Retina (tissue), 1 donor: ENCODE data around the gene GPD1L.
"Not testable (repeated sequence)": the region's sequence is repeated elsewhere in the genome, so short reads cannot be mapped to it uniquely, and the experiment has no call there.

Source experiments
- DNase-seq: peaks from one replicate; pipeline ENCODE4 v3.0.0-alpha.2; 2016

The GPD1L gene

GRCh38 chr3:32106132-32106928 lies at the start of gene GPD1L:
GPD1L (plus strand) TSS chr3:32106620; CDS start chr3:32106712, 92 bp downstream.
- peak; percentile 94 for DNase-seq

- not testable (repeated sequence) for DNase-seq
These were observed 48.0 kb upstream of the GPD1L start for GRCh38 chr3:32058465-32058864.

GRCh38 chr3:32062950-32063582 lies 43.4 kb upstream of the GPD1L start:
- no peak for DNase-seq

- DNase-seq, result no peak
These were observed 39.7 kb upstream of the GPD1L start for GRCh38 chr3:32066686-32067085.

GRCh38 chr3:32074194-32074593 lies 32.2 kb upstream of the GPD1L start:
- DNase-seq, result not testable (repeated sequence)

GRCh38 chr3:32076566-32076965 lies 29.9 kb upstream of the GPD1L start:
- DNase-seq, result no peak

GRCh38 chr3:32077260-32078084 lies 28.9 kb upstream of the GPD1L start:
- DNase-seq, result no peak

- no peak for DNase-seq
These were observed 28.3 kb upstream of the GPD1L start for GRCh38 chr3:32078085-32078634.

- no peak for DNase-seq
These were observed 27.6 kb upstream of the GPD1L start for GRCh38 chr3:32078864-32079263.

GRCh38 chr3:32082721-32083120 lies 23.7 kb upstream of the GPD1L start:
- DNase-seq, result no peak

GRCh38 chr3:32083702-32084270 lies 22.6 kb upstream of the GPD1L start:
- DNase-seq, result no peak

GRCh38 chr3:32084870-32085269 lies 21.6 kb upstream of the GPD1L start:
- no peak for DNase-seq

GRCh38 chr3:32086464-32086863 lies 20.0 kb upstream of the GPD1L start:
- DNase-seq, result no peak

GRCh38 chr3:32089476-32089875 lies 16.9 kb upstream of the GPD1L start:
- peak; percentile 68 for DNase-seq

GRCh38 chr3:32093204-32093603 lies 13.2 kb upstream of the GPD1L start:
- no peak for DNase-seq

GRCh38 chr3:32095431-32095830 lies 11.0 kb upstream of the GPD1L start:
- DNase-seq, result no peak

- DNase-seq, result no peak
These were observed 8.7 kb upstream of the GPD1L start for GRCh38 chr3:32097768-32098167.

- DNase-seq, result no peak
These were observed 7.9 kb upstream of the GPD1L start for GRCh38 chr3:32098528-32098927.

- no peak for DNase-seq
These were observed 6.0 kb upstream of the GPD1L start for GRCh38 chr3:32100465-32100864.

- no peak for DNase-seq
These were observed 4.1 kb upstream of the GPD1L start for GRCh38 chr3:32102289-32102688.

GRCh38 chr3:32104492-32104891 lies 1.9 kb upstream of the GPD1L start:
- no peak for DNase-seq

- DNase-seq, result no peak
These were observed 909 bp upstream of the GPD1L start for GRCh38 chr3:32105291-32106131.
